Jurkat, Clone E6-1 (cell line): Measurements from ENCODE around the gene APLNR. TPM values are rescaled to one million over a fixed set of nuclear protein-coding genes. Genes with fewer than 3 reads are reported as not detected.
"Not testable (repeated sequence)": the region's sequence is repeated elsewhere in the genome, so short reads cannot be mapped to it uniquely, and the experiment has no call there.

Experiments
- DNase-seq: peaks from one replicate; pipeline ENCODE4 v3.0.0-alpha.2; 2011; ENCODE audit warnings: low read depth, low spot score
- H3K4me3 ChIP-seq: 2 replicates; pipeline ENCODE4 v1.5.1; 2011; ENCODE audit warnings: mild to moderate bottlenecking, low read length, control low read depth, moderate library complexity
- polyA plus RNA-seq: library from polyadenylated mRNA; unstranded; fragments of >200 nt; gene quantifications from one replicate; pipeline ENCODE4 v1.2.1, GENCODE V29; 2012; ENCODE audit warnings: missing spikeins; ENCODE audit not compliant: insufficient read length, insufficient read depth

APLNR gene
- not detected for polyA plus RNA-seq

DNA sequence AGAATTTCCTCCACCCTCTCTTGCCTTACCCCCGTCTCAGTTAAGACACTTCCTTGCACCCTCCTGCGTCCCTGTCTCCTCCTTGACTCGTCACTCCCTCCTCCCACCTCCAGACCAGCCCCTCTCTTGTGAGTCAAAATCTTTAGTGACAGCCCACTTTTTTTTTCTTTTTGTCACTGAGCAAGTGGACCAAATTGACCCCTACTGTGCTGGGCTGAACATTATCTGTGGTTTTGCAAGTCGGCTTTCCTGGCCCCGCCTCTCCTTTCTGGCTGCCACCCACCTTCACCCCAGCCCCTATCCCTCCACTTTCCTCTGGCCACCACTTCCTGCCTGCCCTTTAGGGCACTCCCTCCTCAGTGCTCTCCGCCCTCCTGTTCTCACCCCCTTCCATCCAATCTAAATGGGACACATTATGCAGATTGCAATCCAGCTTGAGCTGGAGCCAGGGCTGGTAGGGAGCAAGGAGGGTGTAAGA, at the start of gene APLNR:
Gene APLNR (minus strand): TSS at position 47 of the 478 bp plus-strand sequence. CDS start 246 bp downstream, outside the sequence.
- H3K4me3 ChIP-seq = no peak within 1 kb of the TSS
- no peak for DNase-seq

DNA sequence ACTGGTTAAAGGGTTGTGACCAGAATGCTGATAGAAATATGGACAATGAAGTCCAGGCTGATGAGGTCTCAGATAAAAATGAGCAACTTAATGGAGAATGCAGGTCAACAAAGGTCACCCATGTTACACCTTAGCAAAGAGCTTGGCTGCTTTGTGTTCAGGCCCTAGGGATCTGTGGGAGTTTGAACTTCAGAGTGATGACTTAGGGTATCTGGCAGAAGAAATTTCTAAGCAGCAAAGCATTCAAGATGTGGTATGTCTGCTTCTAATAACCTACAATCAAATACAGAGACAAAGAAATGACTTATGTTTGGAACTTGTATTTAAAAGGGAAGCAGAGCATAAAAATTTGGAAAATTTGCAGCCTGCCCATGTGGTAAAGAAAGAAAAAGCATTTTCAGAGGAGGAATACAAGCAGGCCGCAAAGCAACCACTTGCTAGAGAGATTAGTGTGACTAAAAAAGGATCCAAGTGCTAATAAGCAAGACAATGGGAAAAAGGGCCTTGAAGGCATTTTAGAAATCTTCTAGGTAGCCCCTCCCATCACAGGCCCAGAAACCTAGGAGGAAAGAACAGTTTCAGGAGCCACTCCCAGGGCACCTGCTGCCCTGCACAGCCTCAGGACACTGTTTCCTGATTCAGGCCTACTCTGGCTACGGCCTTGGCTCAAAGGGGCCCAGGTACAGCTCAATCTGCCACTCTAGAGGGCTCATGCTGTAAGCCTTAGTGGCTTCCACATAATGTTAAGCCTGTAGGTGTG, 46.4 kb upstream of the APLNR start:
- no peak overlapping the region for H3K4me3 ChIP-seq
- no peak for DNase-seq

DNA sequence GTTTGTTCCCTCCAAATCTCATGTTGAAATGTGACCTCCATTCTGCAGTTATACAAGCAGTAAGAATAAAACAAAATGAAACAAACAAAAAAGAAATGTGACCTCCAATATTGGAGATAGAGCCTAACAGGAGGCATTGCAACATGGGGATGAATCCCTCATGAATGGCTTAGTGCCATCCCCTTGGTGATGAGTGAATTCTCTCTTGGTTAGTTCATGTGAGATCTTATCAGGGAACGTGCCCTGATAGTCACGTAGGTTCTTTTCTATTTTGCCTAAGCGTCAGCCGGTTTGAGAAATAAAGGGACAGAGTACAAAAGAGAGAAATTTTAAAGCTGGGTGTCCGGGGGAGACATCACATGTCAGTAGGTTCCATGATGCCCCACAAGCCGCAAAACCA, 44.5 kb upstream of the APLNR start:
- not testable (repeated sequence) for H3K4me3 ChIP-seq, DNase-seq

DNA sequence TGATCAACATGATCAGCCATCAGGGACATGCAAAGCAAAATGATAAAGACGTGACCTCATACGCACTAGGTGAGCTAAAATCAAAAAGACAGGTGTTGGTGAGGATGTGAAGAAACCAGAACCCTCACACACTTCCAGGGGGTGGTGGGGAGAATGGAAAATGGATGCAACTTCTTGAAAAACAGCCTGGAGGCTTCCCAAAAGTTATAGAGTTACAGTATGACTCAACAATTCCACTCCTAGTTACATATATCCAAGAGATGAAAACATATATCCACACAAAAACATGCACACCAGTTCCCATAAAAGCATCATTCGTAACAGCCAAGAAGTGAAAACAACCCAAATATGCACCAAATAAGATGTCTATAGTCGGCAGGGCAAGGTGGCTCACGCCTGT, 42.1 kb upstream of the APLNR start:
- H3K4me3 ChIP-seq = no peak overlapping the region
- DNase-seq = no peak

DNA sequence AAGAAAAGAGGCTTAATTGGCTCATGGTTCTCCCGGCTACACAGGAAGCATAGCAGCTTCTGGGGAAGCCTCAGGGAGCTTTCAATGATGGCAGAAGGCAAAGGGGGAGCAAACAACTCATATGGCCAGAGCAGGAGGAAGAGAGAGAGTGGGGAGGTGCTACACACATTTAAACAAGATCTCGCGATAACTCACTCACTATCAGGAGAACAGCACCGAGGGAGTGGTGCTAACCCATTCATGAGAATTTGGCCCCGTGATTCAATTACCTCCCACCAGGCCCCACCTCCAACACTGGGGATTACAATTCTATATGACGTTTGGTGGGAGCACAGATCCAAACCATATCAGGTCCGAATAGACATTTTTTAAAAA, 41.7 kb upstream of the APLNR start:
- H3K4me3 ChIP-seq = no peak overlapping the region
- no peak for DNase-seq

DNA sequence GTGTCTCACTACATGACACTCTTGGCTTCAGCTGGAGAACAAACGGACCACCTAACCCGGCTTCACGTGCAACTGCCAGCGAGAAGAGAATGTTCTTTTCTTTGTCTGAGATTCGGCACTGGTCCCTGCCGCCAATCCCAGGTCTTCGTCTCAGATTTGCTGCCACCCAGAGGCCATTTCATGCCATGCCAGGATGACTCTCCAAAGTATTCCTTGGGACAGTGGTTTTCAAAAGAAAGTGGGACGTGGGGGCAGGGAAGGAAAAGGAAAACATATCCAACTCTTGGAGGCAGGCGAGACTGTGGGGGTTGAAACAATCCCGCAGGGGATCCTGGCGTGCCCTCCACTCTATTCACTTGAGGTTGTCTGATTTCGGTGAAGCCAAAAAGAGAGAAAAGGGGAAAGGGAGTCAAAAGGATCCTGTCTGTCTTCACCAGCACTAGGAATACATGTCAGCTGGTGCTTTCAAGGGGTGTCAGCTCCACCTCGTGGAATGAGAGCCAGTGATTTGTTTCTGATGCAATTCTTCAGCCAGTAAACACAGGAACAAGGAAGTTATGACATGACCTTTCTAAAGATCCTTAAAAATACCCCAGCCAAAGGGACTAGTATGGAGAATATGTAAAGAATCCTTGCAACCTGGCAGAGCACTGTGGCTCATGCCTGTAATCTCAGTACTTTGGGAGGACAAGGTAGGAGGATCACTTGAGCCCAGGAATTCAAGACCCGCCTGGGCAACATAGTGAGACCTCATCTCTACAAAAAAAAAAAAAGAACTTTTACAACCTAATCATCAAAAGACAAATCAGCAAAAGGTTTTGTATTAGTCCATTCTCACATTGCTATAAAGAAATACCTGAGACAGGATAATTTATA, 41.0 kb upstream of the APLNR start:
- peak; percentile 23 for DNase-seq
- no peak overlapping the region for H3K4me3 ChIP-seq

DNA sequence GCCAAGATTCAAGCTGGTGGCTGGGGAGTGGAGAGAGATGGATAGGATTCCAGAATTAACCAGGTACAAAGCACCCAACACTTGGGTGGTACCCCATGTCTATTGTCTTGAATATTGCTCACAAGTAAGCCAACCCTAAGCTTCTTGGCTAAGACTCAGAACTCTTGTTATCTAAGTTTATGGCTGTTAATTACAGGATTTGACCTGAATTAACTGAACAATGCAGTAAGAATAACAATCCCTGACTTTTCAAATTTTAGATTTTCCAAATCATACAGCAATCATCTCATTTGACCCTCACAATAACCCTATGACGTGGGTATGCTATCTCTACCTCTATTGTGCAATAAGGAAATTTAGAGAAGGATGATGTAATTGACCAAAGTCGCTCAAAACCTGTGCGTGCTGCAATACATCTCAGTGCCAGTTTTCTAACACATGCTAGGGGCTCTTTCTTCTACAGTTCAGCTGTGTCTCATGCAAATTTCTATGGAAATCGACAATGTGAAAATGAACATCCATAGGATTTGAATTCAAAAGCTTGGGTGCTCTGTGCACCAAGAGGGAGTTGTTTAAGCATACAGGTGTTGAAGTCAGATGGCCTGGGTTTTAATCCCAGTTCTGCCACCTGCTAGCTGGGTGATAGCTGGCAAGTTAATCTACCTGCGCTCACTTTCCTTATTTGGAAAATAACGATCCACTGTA, 40.1 kb upstream of the APLNR start:
- no peak for DNase-seq
- H3K4me3 ChIP-seq = no peak overlapping the region

DNA sequence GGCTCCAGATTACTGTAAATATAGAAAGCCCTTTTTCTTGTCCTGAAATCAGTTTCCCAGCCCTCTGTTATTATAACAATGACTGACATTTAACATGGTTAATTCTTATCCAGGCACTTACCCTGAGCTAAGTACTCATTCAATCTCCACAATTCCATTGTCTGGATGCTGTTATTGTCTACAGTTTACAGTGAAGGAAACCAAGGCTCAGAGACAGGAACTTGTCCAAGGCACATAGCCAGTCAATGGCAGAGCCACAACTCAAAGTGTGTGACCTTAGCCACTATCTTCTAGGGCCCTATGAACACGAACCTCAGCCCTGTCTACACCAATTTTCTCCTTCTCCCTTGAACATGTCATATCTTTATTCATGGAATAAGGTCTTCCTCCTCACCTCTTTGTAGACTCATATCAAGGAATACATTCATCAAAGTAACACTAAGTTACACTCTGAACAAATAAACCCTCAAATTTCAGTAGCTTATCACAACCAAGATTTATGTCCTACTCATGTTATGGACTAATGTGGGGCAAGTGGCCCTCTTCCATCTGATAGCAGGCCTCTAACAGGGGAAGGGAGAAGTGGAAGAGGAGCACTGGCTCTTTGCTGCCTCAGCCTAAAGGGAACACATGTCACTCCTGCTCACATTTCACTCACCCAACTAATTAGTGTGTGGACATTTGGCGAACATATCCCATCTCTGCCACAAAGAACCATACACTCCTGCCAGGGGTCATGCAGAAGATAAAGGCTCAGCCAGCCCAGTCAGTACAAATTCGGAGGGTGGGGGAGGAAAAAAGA, 39.3 kb upstream of the APLNR start:
- no peak for DNase-seq
- H3K4me3 ChIP-seq = no peak overlapping the region

DNA sequence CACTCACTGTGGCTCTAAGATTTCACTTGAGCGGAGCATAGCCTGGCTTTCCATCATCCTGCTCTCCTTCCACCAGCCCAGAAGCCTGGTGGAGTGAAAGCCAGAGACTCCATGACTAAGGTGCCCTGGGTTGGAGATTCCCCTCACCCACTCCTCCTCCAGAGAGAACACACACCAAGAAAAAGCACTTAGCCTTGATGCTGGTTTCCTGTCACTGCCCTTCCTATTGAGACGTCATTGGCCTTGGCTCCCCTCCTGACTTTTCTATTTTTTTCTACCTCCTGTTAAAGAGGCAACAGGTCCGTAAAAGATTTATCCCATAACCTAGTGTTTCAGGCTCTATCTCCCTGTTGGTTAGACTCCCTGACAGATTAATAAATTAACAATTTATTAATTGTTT, 38.5 kb upstream of the APLNR start:
- H3K4me3 ChIP-seq = no peak overlapping the region
- DNase-seq = peak; percentile 10

DNA sequence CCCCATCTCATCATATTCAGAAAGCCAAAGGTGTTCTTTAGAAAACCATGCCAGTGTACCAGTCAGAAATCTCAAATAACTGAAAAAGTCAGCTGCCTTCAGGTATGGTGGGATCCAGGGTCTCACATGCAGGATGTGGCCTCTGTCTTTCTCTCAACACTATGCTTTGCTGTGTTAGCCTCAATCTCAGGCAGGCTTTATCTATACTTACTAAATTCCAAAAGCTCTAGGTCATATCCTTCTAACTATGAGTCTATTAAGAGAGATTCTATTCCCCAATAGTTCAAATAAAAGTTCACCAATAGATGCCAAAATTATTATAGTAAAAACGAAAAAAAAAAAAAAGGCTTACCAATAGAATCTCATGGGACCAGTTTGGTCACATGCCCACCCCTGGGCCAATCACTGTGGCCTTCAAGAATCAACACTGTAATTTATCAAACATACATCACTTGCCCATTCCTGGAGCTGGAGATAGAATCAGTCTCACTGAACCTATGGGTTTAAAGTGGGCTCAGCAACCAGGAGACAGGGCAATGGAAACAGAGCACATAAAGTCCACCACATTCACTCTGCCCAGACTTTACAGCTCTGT, 38.0 kb upstream of the APLNR start:
- DNase-seq = no peak
- no peak overlapping the region for H3K4me3 ChIP-seq

DNA sequence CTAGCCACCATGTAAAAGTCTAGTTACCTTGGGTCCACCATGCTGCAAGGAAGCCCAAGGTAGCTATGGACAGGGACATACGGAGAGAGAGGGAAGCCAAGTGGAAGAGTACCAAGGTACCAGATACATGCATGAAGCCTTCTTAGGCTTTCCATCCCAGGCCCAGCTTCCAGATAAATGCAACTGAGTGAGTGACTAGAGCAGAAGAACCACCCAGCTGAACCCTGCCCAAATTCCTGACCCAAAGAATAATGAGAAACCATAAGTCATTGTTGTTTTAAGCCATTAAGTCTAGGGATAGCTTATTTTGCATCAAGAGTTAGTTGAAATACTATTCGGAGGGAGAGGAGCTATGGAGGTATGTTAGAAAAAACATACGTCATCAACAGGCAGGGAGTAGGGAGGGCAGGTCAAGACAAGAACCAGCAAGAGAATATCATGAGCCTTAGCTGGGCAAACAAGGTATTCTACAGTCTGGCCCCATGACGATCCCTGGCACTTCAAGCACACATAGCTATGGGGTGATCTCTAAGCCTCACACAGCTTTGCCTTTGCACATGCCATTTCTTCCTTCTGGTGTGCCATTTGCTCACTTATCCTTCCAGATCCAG, 36.5 kb upstream of the APLNR start:
- H3K4me3 ChIP-seq = no peak overlapping the region
- DNase-seq = no peak

DNA sequence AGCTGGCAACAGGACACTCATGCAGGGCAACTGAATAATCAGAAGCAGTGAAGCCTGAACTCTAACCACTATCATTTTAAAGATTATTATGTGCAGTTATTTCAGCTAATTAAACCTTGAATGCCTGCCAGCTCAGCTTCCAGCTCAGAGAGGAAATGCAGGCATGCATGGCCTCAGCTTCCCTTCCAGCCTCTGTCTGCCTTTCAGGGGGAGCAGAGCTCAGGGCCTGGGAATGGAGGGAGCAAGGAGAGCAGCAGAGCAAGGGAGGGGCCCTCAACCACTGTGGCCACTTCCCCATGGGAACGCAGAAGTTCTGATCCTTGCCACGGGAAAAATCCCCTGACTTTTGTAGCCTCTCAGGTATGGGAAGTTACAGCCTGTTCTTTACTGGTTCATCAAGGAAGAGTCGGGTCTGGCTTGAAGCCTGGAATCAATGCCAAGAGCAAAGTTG, 32.5 kb upstream of the APLNR start:
- DNase-seq = no peak
- no peak overlapping the region for H3K4me3 ChIP-seq

DNA sequence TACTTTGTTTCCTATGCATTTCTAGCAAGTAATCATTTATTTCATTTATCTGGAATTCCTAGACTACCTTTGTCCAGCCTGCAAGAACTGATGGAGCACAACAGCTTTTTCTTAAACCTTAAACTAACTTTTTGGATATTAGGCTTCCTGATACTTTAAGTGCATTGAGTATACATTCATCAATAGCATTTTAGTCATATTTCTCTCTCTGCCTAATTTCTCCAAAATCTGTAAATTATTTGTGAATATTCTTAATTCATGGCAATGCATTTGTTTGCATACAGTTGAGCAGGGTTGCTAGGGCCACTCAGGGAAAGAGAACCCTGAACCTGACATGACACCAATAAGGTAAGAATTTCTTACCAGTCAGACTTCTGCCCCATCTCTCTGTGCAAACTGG, 29.1 kb upstream of the APLNR start:
- no peak overlapping the region for H3K4me3 ChIP-seq
- no peak for DNase-seq

DNA sequence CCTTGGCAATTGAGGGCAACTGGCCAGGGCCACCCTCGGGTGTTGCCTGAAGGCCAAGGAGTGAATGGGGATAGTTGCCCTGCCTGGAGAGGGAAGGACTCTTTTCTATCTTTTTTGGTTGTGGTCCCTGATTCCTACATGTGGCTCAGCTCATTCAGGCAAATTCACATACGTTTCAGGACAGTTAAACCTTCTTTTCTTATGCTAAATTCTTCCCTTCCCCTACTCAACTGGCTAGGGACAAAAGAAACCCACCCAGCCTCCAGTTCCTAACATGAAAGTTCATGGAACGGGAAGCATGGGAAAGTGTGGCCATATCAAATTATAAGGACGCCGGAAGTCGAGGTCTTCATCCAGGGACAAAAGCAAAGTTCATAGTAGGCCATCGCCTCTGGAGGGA, 26.3 kb upstream of the APLNR start:
- no peak for DNase-seq
- no peak overlapping the region for H3K4me3 ChIP-seq

DNA sequence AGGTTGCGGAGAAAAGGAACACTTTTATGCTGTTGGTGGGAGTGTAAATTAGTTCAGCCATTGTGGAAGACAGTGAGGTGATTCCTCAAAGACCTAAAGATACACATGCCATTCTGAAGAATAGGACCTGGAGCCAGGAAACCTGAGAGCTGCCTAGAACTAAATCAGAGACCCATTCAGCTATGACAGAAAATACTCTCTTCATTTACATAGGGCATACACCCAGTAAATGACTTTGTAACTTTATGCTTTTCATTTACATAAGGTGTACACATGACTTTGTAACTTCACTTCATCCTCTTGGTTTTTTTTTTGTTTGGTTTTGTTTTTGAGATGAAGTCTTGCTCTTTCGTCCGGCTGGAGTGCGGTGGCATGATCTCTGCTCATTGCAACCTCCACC, 25.1 kb upstream of the APLNR start:
- H3K4me3 ChIP-seq = no peak overlapping the region
- DNase-seq = no peak

DNA sequence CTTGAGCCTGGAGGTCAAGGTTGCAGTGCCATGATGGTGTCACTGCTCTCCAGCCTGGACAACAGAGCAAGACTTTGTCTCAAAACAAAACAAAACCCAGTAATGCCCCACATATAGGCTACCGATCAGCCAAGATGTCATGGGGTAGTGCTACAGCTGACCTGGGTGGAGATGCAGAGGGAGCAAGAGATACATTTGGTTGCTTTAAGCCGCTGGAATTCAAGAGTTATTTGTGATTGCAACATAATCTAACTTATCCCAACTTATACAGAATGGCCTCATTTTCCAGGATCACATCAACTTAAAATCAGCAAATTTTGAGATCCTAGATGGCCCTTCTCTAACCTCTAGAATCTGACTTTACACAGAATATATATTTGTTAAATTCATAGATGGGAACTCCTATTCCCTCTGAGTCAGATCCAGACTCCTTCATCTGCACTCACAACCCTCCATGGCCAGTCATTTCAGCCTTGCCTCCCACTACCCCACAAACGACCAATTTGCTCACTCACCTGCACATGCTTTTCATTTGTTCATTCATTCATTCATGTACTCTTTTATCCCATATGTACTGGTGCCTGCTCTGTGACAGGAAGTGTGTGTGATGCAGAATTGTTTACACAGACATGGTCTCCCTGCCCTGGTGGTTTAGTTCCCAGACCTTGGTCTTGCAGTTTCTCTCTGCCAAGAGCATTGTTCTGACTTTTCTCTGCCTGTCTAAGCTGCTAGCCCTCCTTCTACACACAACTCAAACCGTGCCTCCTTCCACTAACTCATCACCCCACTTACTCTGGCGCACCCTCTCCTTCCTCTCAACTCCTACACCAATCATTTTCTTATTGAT, 24.1 kb upstream of the APLNR start:
- no peak overlapping the region for H3K4me3 ChIP-seq
- DNase-seq = no peak

DNA sequence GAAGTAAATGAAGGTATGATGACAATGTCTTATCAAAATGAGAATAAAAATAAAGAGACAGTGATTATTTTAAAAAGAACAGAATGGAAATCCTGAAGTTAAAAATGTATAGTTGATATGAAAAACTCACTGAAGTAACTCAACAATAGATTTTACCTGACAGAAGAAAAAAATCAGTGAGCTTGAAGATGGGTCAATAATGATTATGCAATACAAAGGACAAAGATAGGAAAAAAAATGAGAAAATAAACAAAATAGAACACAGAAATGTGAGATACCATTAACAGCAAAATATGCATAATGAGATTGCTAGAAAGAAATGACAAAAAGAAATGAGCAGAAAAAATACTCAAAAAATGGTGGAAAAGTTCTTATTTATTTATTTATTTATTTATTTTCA, 19.1 kb upstream of the APLNR start:
- DNase-seq = no peak
- no peak overlapping the region for H3K4me3 ChIP-seq
